CMK (cell line): ENCODE data around the gene LOXL3.

Source experiments
- DNase-seq: peaks from one replicate; pipeline ENCODE4 v3.0.0-alpha.2; 2010; ENCODE audit warnings: low read depth

LOXL3 gene

GRCh38 chr2:74507145-74507925 lies 46.4 kb downstream of the LOXL3 start, which contains the start of gene PCGF1:
PCGF1 (minus strand) TSS chr2:74507695; CDS start chr2:74507668, 27 bp downstream.
- peak; percentile 96 for DNase-seq

DNA sequence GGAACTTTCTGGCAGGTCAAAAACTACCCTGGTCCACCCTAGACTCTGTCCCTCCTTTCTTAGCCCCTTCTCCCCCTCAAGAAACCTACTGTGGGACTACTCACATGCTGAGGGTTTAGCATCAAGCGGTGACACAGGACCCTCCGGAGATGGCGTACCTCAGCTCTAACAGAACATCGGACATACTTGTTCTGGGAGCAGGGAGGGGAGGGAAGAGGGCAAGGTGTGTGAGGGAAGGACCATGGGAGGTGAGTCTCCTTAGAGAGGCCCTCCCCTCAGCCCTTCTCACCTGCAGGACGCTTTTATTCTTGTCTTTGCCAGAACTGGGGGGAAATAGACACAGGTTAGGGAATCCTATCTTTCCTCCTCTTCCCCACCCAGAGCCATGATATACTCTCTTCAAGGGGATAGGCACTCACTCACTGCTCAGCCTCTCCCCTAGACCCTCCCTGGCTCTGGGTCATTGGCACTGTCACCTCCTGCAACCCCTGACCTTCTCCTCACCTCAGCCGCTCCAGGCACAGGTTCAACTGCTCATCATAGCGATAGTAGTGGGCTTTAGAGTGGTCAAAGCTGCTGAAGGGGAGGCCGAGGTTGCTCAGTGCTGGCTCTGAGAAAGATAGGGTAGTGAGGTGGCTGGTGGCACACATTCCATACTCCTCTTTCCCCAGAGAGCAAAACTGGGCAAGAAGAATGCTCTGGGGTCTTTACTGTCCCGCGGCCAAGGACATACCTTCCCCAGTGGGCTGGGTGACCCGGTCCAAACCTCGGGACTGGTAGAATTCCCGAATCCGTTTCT lies 48.1 kb downstream of the LOXL3 start:
- no peak for DNase-seq

DNA sequence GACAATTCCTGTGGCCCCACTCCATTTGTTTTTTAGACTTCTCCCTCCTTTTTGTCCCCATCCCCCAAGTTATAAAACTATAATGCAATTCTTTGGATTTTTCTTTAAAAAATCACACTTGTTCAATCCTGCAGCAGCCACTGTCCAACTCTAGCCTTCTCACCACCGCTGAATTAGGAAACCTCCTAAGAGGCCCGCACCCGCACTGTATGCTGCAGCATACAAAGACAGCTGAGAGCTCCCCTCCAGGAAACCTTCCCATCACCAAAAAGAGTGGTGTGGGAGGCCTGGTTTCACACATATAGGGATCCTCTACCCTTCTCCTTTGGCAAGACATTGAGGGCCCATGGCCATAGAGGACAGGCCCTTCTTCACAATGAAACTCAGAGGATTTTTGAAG lies 49.2 kb downstream of the LOXL3 start:
- no peak for DNase-seq

- DNase-seq: no peak
Measured at GRCh38 chr2:74503506-74504475, 50.0 kb downstream of the LOXL3 start.

GRCh38 chr2:74502720-74503505 lies 50.8 kb downstream of the LOXL3 start:
- no peak for DNase-seq

GRCh38 chr2:74502147-74502719 lies 51.5 kb downstream of the LOXL3 start:
- DNase-seq: no peak

- no peak for DNase-seq
Measured at GRCh38 chr2:74501335-74502071, 52.2 kb downstream of the LOXL3 start.

GRCh38 chr2:74500578-74500946 lies 53.2 kb downstream of the LOXL3 start:
- no peak for DNase-seq

GRCh38 chr2:74499940-74500577 lies 53.7 kb downstream of the LOXL3 start:
- DNase-seq: no peak

- no peak for DNase-seq
Measured at GRCh38 chr2:74499267-74499939, 54.3 kb downstream of the LOXL3 start, which contains the start of gene LBX2. LBX2 (minus strand) TSS chr2:74499603; CDS start chr2:74499537, 66 bp downstream.

DNA sequence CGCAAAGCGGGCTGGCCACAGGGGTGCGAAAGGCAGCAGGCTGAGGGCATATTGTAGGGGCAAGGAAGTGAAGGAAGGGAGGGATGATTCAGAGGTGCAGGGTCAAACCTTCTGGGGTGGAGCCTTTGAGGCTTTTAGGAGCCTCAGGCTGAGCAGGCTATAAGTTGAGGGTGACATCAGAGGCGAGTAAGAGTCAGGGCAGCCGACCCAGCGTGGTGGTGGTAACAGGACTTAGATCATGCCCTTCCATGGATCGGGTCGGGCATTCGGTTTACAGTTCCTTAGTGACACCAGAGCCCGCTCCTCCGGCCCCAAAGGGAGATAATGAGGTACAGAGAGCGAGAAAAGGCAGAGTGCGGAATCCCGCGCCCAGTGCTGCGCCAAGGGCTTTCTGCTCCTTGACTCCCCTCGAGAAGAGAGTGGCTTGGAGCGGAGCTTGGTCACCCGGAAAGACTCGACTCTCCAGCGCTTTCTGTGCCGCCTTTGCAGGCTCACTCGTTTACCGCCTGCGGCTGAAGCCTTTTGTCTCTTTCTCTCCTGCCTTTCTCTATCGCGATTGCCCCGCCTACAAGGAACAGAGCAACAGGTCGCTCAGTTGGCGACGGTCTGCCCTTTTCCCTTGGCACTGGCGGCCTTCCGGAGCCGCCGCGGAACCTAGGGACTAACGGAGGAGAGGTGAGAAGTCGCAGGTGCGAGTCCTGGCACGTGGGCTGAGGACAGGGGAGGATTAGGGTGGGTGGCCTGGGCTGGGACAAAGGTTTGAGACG lies 55.1 kb downstream of the LOXL3 start:
- no peak for DNase-seq

DNA sequence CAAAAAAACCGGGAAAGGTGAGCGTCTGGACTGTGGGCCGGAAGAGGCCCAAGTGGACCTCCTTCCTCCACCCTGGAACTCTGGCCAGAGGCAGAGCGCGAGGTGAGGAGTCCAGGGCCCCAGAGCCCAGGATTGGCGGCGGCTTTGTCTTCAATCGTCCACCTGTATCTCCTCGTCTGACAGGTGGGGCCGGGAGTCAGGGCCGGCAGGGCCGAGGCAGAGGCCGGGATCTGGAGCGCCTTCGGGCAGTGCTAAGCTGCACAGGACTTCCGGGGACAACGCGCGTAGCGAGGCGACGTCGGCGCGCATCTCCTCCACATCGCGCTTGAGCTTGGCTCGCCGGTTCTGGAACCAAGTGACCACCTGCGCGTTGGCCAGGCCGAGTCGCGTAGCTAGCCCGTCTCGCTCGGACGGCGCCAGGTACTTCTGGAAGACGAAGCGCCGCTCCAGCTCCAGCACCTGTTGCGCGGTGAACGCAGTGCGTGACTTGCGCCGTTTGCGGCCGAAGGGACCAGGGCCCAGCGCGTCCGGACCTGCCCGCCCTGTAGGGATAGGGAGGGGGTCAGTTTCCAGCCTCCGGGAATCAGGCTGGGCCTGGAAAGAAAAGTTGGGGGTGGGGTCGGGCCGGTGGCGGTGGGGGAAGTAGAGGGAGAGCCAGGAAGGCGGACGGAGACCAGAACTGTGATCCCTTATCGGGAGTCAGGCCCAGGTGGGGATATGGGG lies 55.8 kb downstream of the LOXL3 start:
- no peak for DNase-seq

GRCh38 chr2:74496997-74497776 lies 56.6 kb downstream of the LOXL3 start:
- DNase-seq: no peak

- DNase-seq: no peak
Measured at GRCh38 chr2:74495440-74495839, 58.3 kb downstream of the LOXL3 start.

GRCh38 chr2:74493546-74493945 lies 60.2 kb downstream of the LOXL3 start:
- no peak for DNase-seq

DNA sequence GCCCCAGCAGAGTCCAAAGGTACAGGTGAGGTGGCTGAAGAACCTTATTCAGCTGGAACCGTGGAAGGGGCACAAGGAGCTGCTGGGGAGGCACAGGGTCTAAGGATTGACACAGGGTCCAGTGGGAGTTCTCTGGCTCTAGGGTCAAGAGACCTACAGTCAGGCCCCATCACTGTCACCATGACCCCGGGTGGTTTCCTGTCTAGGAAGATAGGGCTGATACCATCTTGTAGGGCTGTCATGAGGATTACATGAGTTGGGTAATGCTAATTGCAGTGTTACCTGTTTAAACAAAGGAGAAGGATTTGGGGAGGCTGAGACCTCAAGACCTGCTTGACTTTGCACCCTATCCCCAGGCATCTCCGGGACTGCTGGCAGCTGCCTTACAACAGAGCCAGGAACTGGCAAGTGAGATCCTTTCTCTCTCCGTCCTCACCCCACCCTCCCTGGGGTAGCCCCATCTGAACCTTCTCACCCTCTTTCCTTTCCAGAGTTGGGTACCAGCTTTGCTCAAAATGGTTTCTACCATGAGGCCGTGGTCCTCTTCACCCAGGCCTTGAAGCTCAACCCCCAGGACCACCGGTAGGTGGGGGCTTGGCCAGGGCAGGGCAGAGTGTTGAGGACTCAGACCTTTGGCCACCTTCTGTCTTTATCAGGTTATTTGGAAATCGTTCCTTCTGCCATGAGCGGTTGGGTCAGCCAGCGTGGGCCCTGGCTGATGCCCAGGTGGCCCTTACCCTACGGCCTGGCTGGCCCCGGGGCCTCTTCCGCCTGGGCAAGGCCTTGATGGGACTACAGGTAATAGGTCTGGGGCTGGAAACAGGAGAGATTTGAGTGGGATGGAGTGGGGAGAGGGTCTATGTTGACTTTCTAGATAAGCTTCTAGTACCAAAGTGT lies 61.8 kb downstream of the LOXL3 start:
- DNase-seq: no peak
